Left renal cortex interstitium (tissue), 4 donors: ENCODE results near the gene IPO7. TPM values are rescaled to one million over a fixed set of nuclear protein-coding genes. Genes with fewer than 3 reads are reported as not detected.

Source experiments
- DNase-seq, 4 donors: peaks; one replicate each; pipeline ENCODE4 v3.0.0-alpha.2; 2013; ENCODE audit warnings: low read depth in 4 of 4, low spot score in 2 of 4, missing footprints in 1 of 4
- polyA plus RNA-seq, 4 donors: library from polyadenylated mRNA; unstranded; fragments of 120-200 nt; gene quantifications; one replicate each; pipeline ENCODE4 v1.2.1, GENCODE V29; 2013; ENCODE audit not compliant: insufficient read length in 4 of 4

Gene IPO7
- polyA plus RNA-seq, 4 donors: 97.2 to 120 (median 105) TPM

DNA sequence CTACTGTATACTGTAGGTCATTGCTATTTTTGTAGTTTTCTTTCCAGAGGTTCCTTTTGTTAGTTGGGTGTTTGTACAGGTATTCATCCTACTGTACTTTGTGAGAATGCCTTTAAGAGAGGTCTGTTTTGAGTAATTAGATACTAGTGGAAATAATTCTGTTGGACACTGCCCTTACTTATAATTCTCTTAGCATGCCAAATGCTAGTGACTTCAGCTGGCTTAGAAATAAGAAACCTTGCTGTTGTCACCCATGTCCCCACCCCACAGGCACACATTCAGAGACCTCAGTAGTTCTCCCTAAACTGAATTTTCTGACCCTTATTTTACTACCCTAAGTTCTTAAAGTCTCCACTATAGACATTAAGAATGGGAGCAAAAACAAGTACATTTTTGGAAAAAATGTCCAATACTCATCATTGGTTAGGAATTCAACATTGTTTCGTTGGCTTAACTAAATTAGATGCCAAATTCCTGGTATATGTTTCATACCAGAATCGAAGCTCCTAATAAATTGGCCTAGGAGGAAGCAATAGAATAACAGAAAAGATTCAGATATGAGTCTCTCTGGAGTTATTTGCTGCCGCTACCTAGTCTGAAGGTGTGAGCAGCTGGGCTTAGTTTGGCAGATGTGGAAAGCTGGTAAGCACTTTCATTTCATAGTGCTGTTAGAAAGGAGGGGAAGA is 104.8 kb downstream of the IPO7 start:
- DNase-seq: no peak

GRCh38 chr11:9490376-9490775 is 105.9 kb downstream of the IPO7 start:
- DNase-seq: no peak

DNA sequence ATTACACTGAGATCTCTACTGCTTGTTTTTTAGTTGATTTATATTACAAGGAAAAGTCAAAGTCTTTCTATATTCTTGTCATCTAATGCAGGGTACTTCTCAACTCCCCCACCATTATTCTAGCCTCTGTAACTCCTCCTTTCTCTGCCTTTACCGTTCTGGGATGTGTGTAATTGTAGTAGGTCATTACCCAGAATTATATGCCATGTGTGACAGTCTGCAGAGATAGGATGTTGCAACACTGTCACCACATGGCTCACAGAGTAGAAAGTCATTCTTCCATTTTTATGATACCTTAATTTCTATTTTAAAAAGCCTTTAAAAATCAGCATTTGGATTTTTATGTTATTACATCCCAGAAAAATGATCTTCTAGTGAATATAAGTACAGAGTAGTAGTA is 109.0 kb downstream of the IPO7 start:
- DNase-seq: no peak

- no peak for DNase-seq
Observed at GRCh38 chr11:9494316-9494715, 109.9 kb downstream of the IPO7 start.

- no peak for DNase-seq
Observed at GRCh38 chr11:9495803-9496514, 111.5 kb downstream of the IPO7 start.

Other genes starting within 250 kb of the IPO7 start
- gene DENND5A, start 119.3 kb upstream of the IPO7 start, polyA plus RNA-seq: 10 to 100 TPM; 77.9 to 98.5 (median 92.7) TPM
- 10 to 100 TPM; 34.9 to 51.2 (median 37.6) TPM for gene TMEM41B, start 70.1 kb upstream of the IPO7 start, polyA plus RNA-seq
- gene ZNF143, start 76.4 kb downstream of the IPO7 start, polyA plus RNA-seq: 10 to 100 TPM; 25.5 to 33.7 (median 27.2) TPM
- gene WEE1, start 189.0 kb downstream of the IPO7 start, polyA plus RNA-seq: 100 to 1,000 TPM in 1 of 4 donors, 10 to 100 TPM in 3; 76.1 to 107 (median 92.2) TPM